Measurements from ENCODE around the gene SLC2A13. TPM values are rescaled to one million over a fixed set of nuclear protein-coding genes. Genes with fewer than 3 reads are reported as not detected.

SLC2A13 gene
- total and polyA plus RNA-seq, 4 donors = 3.2 to 21.4 (median 7.4) TPM

DNA sequence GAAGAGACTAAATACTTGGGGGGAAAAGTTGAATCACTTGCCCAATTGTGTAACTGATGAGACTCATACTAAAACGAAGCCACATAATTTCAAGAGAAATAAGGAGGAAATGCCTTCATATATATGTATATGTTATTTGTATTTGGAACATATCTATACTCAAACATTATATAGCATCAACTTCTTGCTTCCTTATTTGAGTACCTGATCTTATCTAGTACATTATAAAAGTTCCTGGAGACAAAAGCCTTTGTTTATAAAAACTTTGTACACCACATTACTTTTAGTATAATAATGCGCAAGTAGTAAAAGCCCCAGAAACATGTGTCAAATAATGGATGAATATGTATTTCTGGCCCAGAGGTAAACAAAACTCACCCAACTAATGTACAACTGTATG is 92.0 kb downstream of the SLC2A13 start:
- H3K9ac ChIP-seq (ENCODE audit: insufficient read depth in 1 of 2, low read length in 2 of 2) = no peak overlapping the region
- no peaks in the 10 kb centered on the region for H3K9me3 ChIP-seq (ENCODE audit: control insufficient read depth in 4 of 4, insufficient read depth in 3 of 4, low read length in 3 of 4)
- 60 to 67% methylated on average over 2 of the region's 2 CpGs for WGBS, 2 donors

GRCh38 chr12:40013292-40013691 is 92.6 kb downstream of the SLC2A13 start:
- no peak for ATAC-seq (ENCODE audit: insufficient read depth, low FRiP score)
- Histone ChIP-seq H3K27me3 (ENCODE audit: control insufficient read depth in 3 of 3, insufficient read depth in 3 of 3, low read length in 2 of 3) (no peaks in the 10 kb centered on the region), H3K4me1 (ENCODE audit: control insufficient read depth in 5 of 5, insufficient read depth in 5 of 5, low read length in 5 of 5) (peaks cover 0 to 17% (median 5%) of the 10 kb centered on the region in 5 donors), H3K9ac (ENCODE audit: insufficient read depth in 1 of 2, low read length in 2 of 2) (no peak overlapping the region), H3K27ac (ENCODE audit: low read depth in 1 of 2, low read length in 1 of 2) (no peak overlapping the region), H3K4me3 (no peak overlapping the region), H3K36me3 (ENCODE audit: control insufficient read depth in 4 of 4, insufficient read depth in 4 of 4, low read length in 4 of 4) (no peaks in the 10 kb centered on the region), H3K9me3 (ENCODE audit: control insufficient read depth in 4 of 4, insufficient read depth in 3 of 4, low read length in 3 of 4) (no peaks in the 10 kb centered on the region)
- no peak for TF ChIP-seq CTCF (IDR thresholded peaks at IDR 0.05; ENCODE audit: control extremely low read depth, extremely low read depth)
- no peak for DNase-seq
- WGBS, 2 donors = 84 to 86% methylated on average over 1 of the region's 1 CpG

More for the DNA sequence above, 92.0 kb downstream of the SLC2A13 start:
- peaks cover 0 to 17% (median 5%) of the 10 kb centered on the region in 5 donors for H3K4me1 ChIP-seq (ENCODE audit: control insufficient read depth in 5 of 5, insufficient read depth in 5 of 5, low read length in 5 of 5)
- no peak overlapping the region for H3K27ac ChIP-seq (ENCODE audit: low read depth in 1 of 2, low read length in 1 of 2)
- H3K27me3 ChIP-seq (ENCODE audit: control insufficient read depth in 3 of 3, insufficient read depth in 3 of 3, low read length in 2 of 3) = no peaks in the 10 kb centered on the region
- DNase-seq (no peak), ATAC-seq (ENCODE audit: insufficient read depth, low FRiP score) (no peak)
- H3K4me3 ChIP-seq = no peak overlapping the region
- TF ChIP-seq CTCF (IDR thresholded peaks at IDR 0.05; ENCODE audit: control extremely low read depth, extremely low read depth) = no peak
- H3K36me3 ChIP-seq (ENCODE audit: control insufficient read depth in 4 of 4, insufficient read depth in 4 of 4, low read length in 4 of 4) = no peaks in the 10 kb centered on the region

GRCh38 chr12:40012711-40013110 is 93.2 kb downstream of the SLC2A13 start:
- no peak for TF ChIP-seq CTCF (IDR thresholded peaks at IDR 0.05; ENCODE audit: control extremely low read depth, extremely low read depth)
- H3K36me3 ChIP-seq (ENCODE audit: control insufficient read depth in 4 of 4, insufficient read depth in 4 of 4, low read length in 4 of 4) = no peaks in the 10 kb centered on the region
- peak in 2 of 3 donors; percentile 33 to 38 for DNase-seq
- no peak for ATAC-seq (ENCODE audit: insufficient read depth, low FRiP score)
- H3K9me3 ChIP-seq (ENCODE audit: control insufficient read depth in 4 of 4, insufficient read depth in 3 of 4, low read length in 3 of 4) = no peaks in the 10 kb centered on the region
- H3K4me3 ChIP-seq = no peak overlapping the region
- H3K27me3 ChIP-seq (ENCODE audit: control insufficient read depth in 3 of 3, insufficient read depth in 3 of 3, low read length in 2 of 3) = no peaks in the 10 kb centered on the region
- H3K9ac ChIP-seq (ENCODE audit: insufficient read depth in 1 of 2, low read length in 2 of 2) = no peak overlapping the region
- peaks cover 0 to 17% (median 5%) of the 10 kb centered on the region in 5 donors for H3K4me1 ChIP-seq (ENCODE audit: control insufficient read depth in 5 of 5, insufficient read depth in 5 of 5, low read length in 5 of 5)
- peak overlapping the region in 1 of 2 donors; percentile 33 for H3K27ac ChIP-seq (ENCODE audit: low read depth in 1 of 2, low read length in 1 of 2)
- WGBS, 2 donors = 45 to 55% methylated on average over 3 of the region's 3 CpGs

- 68 to 74% methylated on average over 3 of the region's 3 CpGs for WGBS, 2 donors
- H3K9ac ChIP-seq (ENCODE audit: insufficient read depth in 1 of 2, low read length in 2 of 2) = no peak overlapping the region
Observed at GRCh38 chr12:40011775-40012129, 94.1 kb downstream of the SLC2A13 start.

More at GRCh38 chr12:40011775-40012129, 94.1 kb downstream of the SLC2A13 start:
- Histone ChIP-seq H3K27me3 (ENCODE audit: control insufficient read depth in 3 of 3, insufficient read depth in 3 of 3, low read length in 2 of 3) (no peaks in the 10 kb centered on the region), H3K9me3 (ENCODE audit: control insufficient read depth in 4 of 4, insufficient read depth in 3 of 4, low read length in 3 of 4) (no peaks in the 10 kb centered on the region), H3K4me3 (no peak overlapping the region), H3K27ac (ENCODE audit: low read depth in 1 of 2, low read length in 1 of 2) (no peak overlapping the region), H3K36me3 (ENCODE audit: control insufficient read depth in 4 of 4, insufficient read depth in 4 of 4, low read length in 4 of 4) (no peaks in the 10 kb centered on the region), H3K4me1 (ENCODE audit: control insufficient read depth in 5 of 5, insufficient read depth in 5 of 5, low read length in 5 of 5) (peaks cover 0 to 11% (median 2%) of the 10 kb centered on the region in 5 donors)
- DNase-seq (no peak), ATAC-seq (ENCODE audit: insufficient read depth, low FRiP score) (no peak)
- TF ChIP-seq CTCF (IDR thresholded peaks at IDR 0.05; ENCODE audit: control extremely low read depth, extremely low read depth) = no peak

Data from lung (tissue), 12 donors.